GM12878 (cell line): ENCODE results near the gene CCDC83. TPM values are rescaled to one million over a fixed set of nuclear protein-coding genes. Genes with fewer than 3 reads are reported as not detected.

ENCODE experiments used
- ATAC-seq: fragments of 200-7000 bp; cut with Tn5 transposase; 3 replicates; pipeline ENCODE4 v1.9.1; 2020; ENCODE audit warnings: mild to moderate bottlenecking, moderate library complexity
- BruUV-seq: library from RNA; stranded (reverse); fragments of 400-500 nt; replicated peaks from 2 replicates; lab custom pipeline; 2021; lab: Mats Ljungman, UMichigan
- CTCF ChIA-PET: fragments of 300-600 bp; sonication (Branson Sonifier 250); formaldehyde crosslinking; extraction: SDS; loops from one replicate; lab custom pipeline; 2021; ENCODE audit warnings: inconsistent platforms; lab: Yijun Ruan, JAX
- POLR2A ChIA-PET: fragments of 350-600 bp; formaldehyde crosslinking; extraction: SDS; loops from one replicate; lab custom pipeline; 2021; ENCODE audit warnings: inconsistent platforms; lab: Charles Lee
- RAD21 ChIA-PET: fragments of 300-600 bp; sonication (Branson Sonifier 250); formaldehyde crosslinking; loops from one replicate; lab custom pipeline; 2023; ENCODE audit warnings: antibody characterized with exemption; ENCODE audit not compliant: unreplicated experiment; lab: Charles Lee
- SMC1A ChIA-PET: fragments of 300-600 bp; sonication (Branson Sonifier 250); formaldehyde crosslinking; loops from one replicate; lab custom pipeline; 2023; ENCODE audit not compliant: unreplicated experiment, uncharacterized antibody; lab: Charles Lee
- DNase-seq: peaks from one replicate; pipeline ENCODE4 v3.0.0-alpha.2; 2011; ENCODE audit warnings: low read depth, low spot score
- FAIRE-seq: peaks from 3 replicates; lab custom pipeline; 2011; peaks lifted over from hg19 to GRCh38; lab: Jason Lieb, UNC
- H2AFZ ChIP-seq: 2 replicates; pipeline ENCODE4 v1.6.0; 2011; ENCODE audit warnings: low read depth, low read length, control low read depth; ENCODE audit not compliant: control insufficient read depth
- H3K27ac ChIP-seq: 2 replicates; pipeline ENCODE4 v1.5.1; 2011; ENCODE audit warnings: control low read depth; ENCODE audit not compliant: control insufficient read depth, insufficient read depth
- H3K27me3 ChIP-seq, 2 experiments: replicated peaks in 1 of 2; 2 replicates each; pipeline versions ENCODE4 v1.6.0 to v1.6.1; 2011; ENCODE audit warnings: low read length in 1 of 2; ENCODE audit not compliant: control insufficient read depth in 2 of 2, insufficient read depth in 2 of 2
- H3K36me3 ChIP-seq, 2 experiments: 2 replicates each; pipeline ENCODE4 v1.5.1; 2011; ENCODE audit warnings: low read length in 1 of 2; ENCODE audit not compliant: control insufficient read depth in 2 of 2, insufficient read depth in 2 of 2
- H3K4me1 ChIP-seq: 2 replicates; pipeline ENCODE4 v1.6.1; 2011; ENCODE audit warnings: mild to moderate bottlenecking, low read length, moderate library complexity, mixed read lengths; ENCODE audit not compliant: control insufficient read depth, insufficient read depth
- H3K4me2 ChIP-seq: 2 replicates; pipeline ENCODE4 v1.6.0; 2011; ENCODE audit warnings: control low read depth; ENCODE audit not compliant: control insufficient read depth, insufficient read depth
- H3K4me3 ChIP-seq: fragments of 200-600 bp; sonication (generic); 2 replicates; pipeline ENCODE4 v1.5.1; 2016
- H3K79me2 ChIP-seq: 2 replicates; pipeline ENCODE4 v1.6.0; 2011; ENCODE audit warnings: low read length; ENCODE audit not compliant: control insufficient read depth, insufficient read depth
- H3K9ac ChIP-seq: 2 replicates; pipeline ENCODE4 v1.8.0; 2011; ENCODE audit warnings: low read length, control low read depth, mixed read lengths; ENCODE audit not compliant: control insufficient read depth, insufficient read depth
- H3K9me3 ChIP-seq: replicated peaks from 3 replicates; pipeline ENCODE4 v1.5.1; 2011; ENCODE audit warnings: mild to moderate bottlenecking, low read length; ENCODE audit not compliant: control insufficient read depth, insufficient read depth
- H4K20me1 ChIP-seq: 2 replicates; pipeline ENCODE4 v1.6.0; 2011; ENCODE audit not compliant: control insufficient read depth, insufficient read depth
- CEBPB ChIP-seq, 2 experiments: fragments of 150-350 bp in 1 of 2; IDR thresholded peaks; 2 replicates each; pipeline ENCODE4 v1.6.1; 2012 to 2014; ENCODE audit warnings: low read depth in 2 of 2, low read length in 2 of 2, borderline replicate concordance in 1 of 2, inconsistent platforms in 1 of 2
- FOXK2 ChIP-seq: fragments of 450-650 bp; IDR thresholded peaks from 2 replicates; pipeline ENCODE4 v1.6.1; 2017; ENCODE audit warnings: mild to moderate bottlenecking, moderate library complexity
- NFXL1 ChIP-seq: fragments of 450-650 bp; IDR thresholded peaks from 2 replicates; pipeline ENCODE4 v1.6.1; 2017; ENCODE audit warnings: antibody characterized with exemption, mild to moderate bottlenecking, borderline replicate concordance
- NR2F1 ChIP-seq: fragments of 450-650 bp; conservative IDR thresholded peaks from 2 replicates; pipeline ENCODE4 v1.6.1; 2017; ENCODE audit warnings: mild to moderate bottlenecking
- PAX8 ChIP-seq: fragments of 450-650 bp; IDR thresholded peaks from 2 replicates; pipeline ENCODE4 v1.6.1; 2017; ENCODE audit warnings: mild to moderate bottlenecking, moderate library complexity
- POLR2AphosphoS2 ChIP-seq: IDR thresholded peaks from 2 replicates; pipeline ENCODE4 v1.6.1; 2011; ENCODE audit warnings: low read depth, mild to moderate bottlenecking, low read length, improper control_type of control experiment, moderate library complexity
- RELA ChIP-seq: fragments of 450-650 bp; IDR thresholded peaks from 2 replicates; pipeline ENCODE4 v1.8.0; 2014; ENCODE audit warnings: borderline replicate concordance; ENCODE audit not compliant: partially characterized antibody
- RUNX3 ChIP-seq: IDR thresholded peaks from 2 replicates; pipeline ENCODE4 v1.6.1; 2012; ENCODE audit warnings: low read length, inconsistent platforms
- in situ Hi-C: fragments of 300-500 bp; cut with MboI; formaldehyde crosslinking; loops from 9 replicates; pipeline ENCODE4 v1.14.3; 2018; ENCODE audit warnings: mixed read lengths
- intact Hi-C: fragments of 100-400 bp; cut with micrococcal nuclease; formaldehyde crosslinking; loops from one replicate; pipeline ENCODE4 v1.14.2; 2022; ENCODE audit not compliant: unreplicated experiment
- polyA plus RNA-seq, 11 experiments: library from polyadenylated mRNA; depleted of rRNA in 4 of 11; unstranded in 6 of 11; stranded (reverse) in 5 of 11; fragments of >200 nt; fragmentation: Nextera tagmentation in 4 of 11; fragmentation: Illumina TruSeq in 1 of 11; extraction: Ambion mirVana in 4 of 11; extraction: Trizol in 1 of 11; gene quantifications; 1 replicate in 1 of 11; 2 replicates in 10 of 11; pipeline versions ENCODE4 v1.2.1 to v1.2.3, GENCODE V29; 2011 to 2016; ENCODE audit warnings: inconsistent platforms in 2 of 11, missing spikeins in 2 of 11, low read depth in 1 of 11
- total RNA-seq, 4 experiments: library from RNA; depleted of rRNA in 3 of 4; stranded (reverse); fragments of >200 nt in 3 of 4; fragmentation: Illumina TruSeq in 1 of 4; extraction: Trizol in 1 of 4; gene quantifications; 2 replicates each; pipeline versions ENCODE4 v1.2.1 to v1.2.3, GENCODE V29; 2013 to 2021
- TF ChIP-seq, protein P1 (sequence below): fragments of 450-650 bp; IDR thresholded peaks from 2 replicates; pipeline ENCODE4 v1.6.1; 2017; ENCODE audit warnings: mild to moderate bottlenecking, low read depth, inconsistent platforms; ENCODE audit not compliant: poor library complexity, severe bottlenecking

CCDC83 gene
- total and polyA plus RNA-seq, 10 of the 15 experiments (the other 5 are each of a cell fraction or from before 2014, with no cell fraction given) = not detected

- in situ Hi-C loops (no loop called here), intact Hi-C loops (no loop called here)
- Histone ChIP-seq H3K4me3 (no peak overlapping the region), H3K4me1 (no peaks in the 10 kb centered on the region), H3K36me3 (no peaks in the 10 kb centered on the region), H3K27ac (no peak overlapping the region), H2AFZ (no peak overlapping the region), H4K20me1 (no peaks in the 10 kb centered on the region), H3K9me3 (no peaks in the 10 kb centered on the region; the same call in 2 of the 3 replicates), H3K4me2 (no peak overlapping the region), H3K79me2 (no peaks in the 10 kb centered on the region), H3K9ac (no peak overlapping the region), H3K27me3 (no peaks in the 10 kb centered on the region)
- ATAC-seq (no peak), DNase-seq (no peak), FAIRE-seq (no peak)
- TF ChIP-seq CEBPB (IDR thresholded peaks at IDR 0.05; ENCODE audit: borderline replicate concordance in 1 of 2, low read depth in 2 of 2, low read length in 2 of 2) = no peak
- TF ChIP-seq FOXK2 = no peak
- TF ChIP-seq RELA = no peak
- TF ChIP-seq PAX8 = no peak
- TF ChIP-seq, protein P1, sequence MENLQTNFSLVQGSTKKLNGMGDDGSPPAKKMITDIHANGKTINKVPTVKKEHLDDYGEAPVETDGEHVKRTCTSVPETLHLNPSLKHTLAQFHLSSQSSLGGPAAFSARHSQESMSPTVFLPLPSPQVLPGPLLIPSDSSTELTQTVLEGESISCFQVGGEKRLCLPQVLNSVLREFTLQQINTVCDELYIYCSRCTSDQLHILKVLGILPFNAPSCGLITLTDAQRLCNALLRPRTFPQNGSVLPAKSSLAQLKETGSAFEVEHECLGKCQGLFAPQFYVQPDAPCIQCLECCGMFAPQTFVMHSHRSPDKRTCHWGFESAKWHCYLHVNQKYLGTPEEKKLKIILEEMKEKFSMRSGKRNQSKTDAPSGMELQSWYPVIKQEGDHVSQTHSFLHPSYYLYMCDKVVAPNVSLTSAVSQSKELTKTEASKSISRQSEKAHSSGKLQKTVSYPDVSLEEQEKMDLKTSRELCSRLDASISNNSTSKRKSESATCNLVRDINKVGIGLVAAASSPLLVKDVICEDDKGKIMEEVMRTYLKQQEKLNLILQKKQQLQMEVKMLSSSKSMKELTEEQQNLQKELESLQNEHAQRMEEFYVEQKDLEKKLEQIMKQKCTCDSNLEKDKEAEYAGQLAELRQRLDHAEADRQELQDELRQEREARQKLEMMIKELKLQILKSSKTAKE = no peak
- no peak for TF ChIP-seq POLR2AphosphoS2
- TF ChIP-seq NFXL1 = no peak
- TF ChIP-seq NR2F1 = no peak
- no peak for TF ChIP-seq RUNX3
- ChIA-PET SMC1A (interaction anchor here (0.6 kb wide), 1 partner anchor 265 kb away, joined by 4 read pairs; no protein-coding TSS in a partner anchor), RAD21 (no interaction called here), POLR2A (no interaction called here), CTCF (no interaction called here)
- BruUV-seq = no TSS peak
Measured at GRCh38 chr11:85847436-85847835, 7.7 kb upstream of the CCDC83 start.
